ENCODE measurements around the gene CDNF.
"Not testable (repeated sequence)": the region's sequence is repeated elsewhere in the genome, so short reads cannot be mapped to it uniquely, and the experiment has no call there.

Gene CDNF

DNA sequence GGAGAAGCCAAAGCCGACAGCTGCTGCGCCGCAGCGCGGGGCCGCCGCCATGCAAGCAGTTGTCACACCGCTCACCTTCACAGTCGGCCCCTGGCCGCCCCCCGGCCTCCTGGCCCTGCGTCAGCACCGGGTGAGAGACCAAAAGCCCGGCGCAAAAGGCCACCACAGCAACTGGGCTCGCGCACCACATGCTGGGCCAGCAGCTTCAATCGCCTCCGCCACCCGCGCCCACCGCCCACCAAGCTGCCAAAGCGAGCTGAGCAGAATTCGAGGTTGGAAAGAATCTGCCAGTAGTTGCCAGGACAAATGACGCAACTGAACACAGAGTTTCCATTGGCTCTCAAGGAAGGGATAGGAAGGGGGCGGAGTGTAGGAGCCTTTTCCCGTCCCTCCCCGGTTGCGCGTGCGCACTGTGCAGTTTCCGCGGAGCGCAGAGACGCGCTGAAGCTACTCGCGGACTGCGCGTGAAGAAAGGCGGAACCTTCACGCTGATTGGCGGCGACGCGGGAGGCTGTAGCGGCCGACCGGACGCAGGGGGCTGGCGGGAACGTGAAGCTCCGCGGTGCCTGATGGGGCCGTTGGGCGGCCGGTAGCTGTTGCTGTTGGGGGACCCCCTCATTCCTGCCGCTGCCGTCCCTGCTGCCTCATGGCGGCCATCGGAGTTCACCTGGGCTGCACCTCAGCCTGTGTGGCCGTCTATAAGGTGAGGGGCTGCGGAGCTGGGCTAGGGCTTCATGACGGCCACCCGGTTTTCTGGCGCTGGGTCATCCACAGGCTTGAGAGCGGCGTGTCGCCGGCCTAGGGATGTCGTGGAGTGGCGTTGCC lies at the start of gene CDNF, which contains the start of the genes HSPA14 and MSANTD7:
CDNF (minus strand) TSS at position 281 of the 825 bp plus-strand sequence; CDS start at position 190, 91 bp downstream.
HSPA14 (plus strand) TSS at position 550 of the 825 bp plus-strand sequence; CDS start at position 647, 97 bp downstream.
MSANTD7 (plus strand) TSS at position 550 of the 825 bp plus-strand sequence. CDS start 3,979 bp downstream, outside the sequence.
- H3K36me3 ChIP-seq (ENCODE audit: control insufficient read depth in 2 of 2, insufficient read depth in 2 of 2, low read length in 2 of 2) = peaks cover 6 to 16% of the 10 kb centered on the region in 2 donors
- H3K27ac ChIP-seq (ENCODE audit: low read length) = peak within 1 kb of the TSS; percentile 97
- no peaks in the 10 kb centered on the region for H3K9me3 ChIP-seq (ENCODE audit: control insufficient read depth in 2 of 2, low read length in 2 of 2)
- peak within 1 kb of the TSS; percentile 88 to 94 for H3K9ac ChIP-seq (ENCODE audit: low read length in 2 of 2)
- H3K4me3 ChIP-seq (ENCODE audit: low read length in 2 of 2) = peak within 1 kb of the TSS; percentile 86 to 96
- H3K4me1 ChIP-seq (ENCODE audit: control insufficient read depth, insufficient read depth, low read length) = peaks cover 19% of the 10 kb centered on the region
- no peaks in the 10 kb centered on the region for H3K27me3 ChIP-seq (ENCODE audit: control insufficient read depth in 1 of 2, insufficient read depth in 2 of 2, low read length in 2 of 2)

DNA sequence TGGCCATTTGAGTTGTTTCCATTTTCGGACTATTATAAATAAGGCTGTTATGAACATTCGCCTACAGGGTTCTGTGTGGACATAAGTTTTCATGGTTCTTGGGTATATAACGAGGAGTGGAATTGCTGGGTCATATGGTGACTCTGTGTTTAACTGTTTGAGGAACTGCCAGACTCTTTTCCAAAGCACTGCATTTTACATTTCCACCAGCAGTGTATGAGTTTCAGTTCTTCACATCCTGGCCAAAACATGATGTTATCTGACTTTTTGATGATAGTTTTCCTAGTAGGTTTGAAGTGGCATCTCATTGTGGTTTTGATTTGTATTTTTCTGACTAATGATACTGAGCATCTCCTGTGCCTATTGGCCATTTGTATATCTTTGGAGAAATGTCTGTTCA lies 46.2 kb upstream of the CDNF start:
- Histone ChIP-seq H3K27ac (ENCODE audit: low read length) (no peak overlapping the region), H3K27me3 (ENCODE audit: control insufficient read depth in 1 of 2, insufficient read depth in 2 of 2, low read length in 2 of 2) (no peaks in the 10 kb centered on the region), H3K9me3 (ENCODE audit: control insufficient read depth in 2 of 2, low read length in 2 of 2) (no peaks in the 10 kb centered on the region), H3K36me3 (ENCODE audit: control insufficient read depth in 2 of 2, insufficient read depth in 2 of 2, low read length in 2 of 2) (no peaks in the 10 kb centered on the region), H3K4me3 (ENCODE audit: low read length in 2 of 2) (no peak overlapping the region), H3K9ac (ENCODE audit: low read length in 2 of 2) (no peak overlapping the region), H3K4me1 (ENCODE audit: control insufficient read depth, insufficient read depth, low read length) (peaks cover 9% of the 10 kb centered on the region)

DNA sequence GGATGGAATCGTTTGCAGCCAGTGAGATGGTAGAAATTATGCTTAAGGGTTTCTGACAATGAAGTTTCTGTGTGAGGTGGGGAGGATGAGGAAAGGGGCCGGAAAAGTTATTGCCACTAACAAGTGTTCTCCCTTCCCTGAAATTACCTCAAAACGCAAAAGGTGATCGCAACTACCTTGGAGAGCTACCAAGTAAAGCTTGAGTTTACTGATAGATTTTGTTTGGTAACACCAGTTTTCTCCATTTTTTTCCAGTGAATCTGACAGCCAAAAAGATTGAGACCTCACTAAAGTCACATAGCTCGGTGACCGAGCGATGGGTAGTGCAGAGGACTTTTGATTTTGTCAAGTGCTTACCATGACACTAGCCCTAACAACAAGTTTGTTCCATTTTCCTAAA lies 42.4 kb upstream of the CDNF start:
- Histone ChIP-seq H3K4me1 (ENCODE audit: control insufficient read depth, insufficient read depth, low read length) (peaks cover 9% of the 10 kb centered on the region), H3K9ac (ENCODE audit: low read length in 2 of 2) (no peak overlapping the region), H3K4me3 (ENCODE audit: low read length in 2 of 2) (peak overlapping the region in 1 of 2 donors; percentile 93)

GRCh38 chr10:14879928-14880193 lies 42.0 kb upstream of the CDNF start:
- H3K36me3 ChIP-seq (ENCODE audit: control insufficient read depth in 2 of 2, insufficient read depth in 2 of 2, low read length in 2 of 2) = no peaks in the 10 kb centered on the region
- H3K9ac ChIP-seq (ENCODE audit: low read length in 2 of 2) = peak overlapping the region; percentile 70 to 71
- no peak overlapping the region for H3K27ac ChIP-seq (ENCODE audit: low read length)
- peaks cover 9% of the 10 kb centered on the region for H3K4me1 ChIP-seq (ENCODE audit: control insufficient read depth, insufficient read depth, low read length)
- H3K9me3 ChIP-seq (ENCODE audit: control insufficient read depth in 2 of 2, low read length in 2 of 2) = no peaks in the 10 kb centered on the region
- peak overlapping the region in 1 of 2 donors; percentile 93 for H3K4me3 ChIP-seq (ENCODE audit: low read length in 2 of 2)
- no peaks in the 10 kb centered on the region for H3K27me3 ChIP-seq (ENCODE audit: control insufficient read depth in 1 of 2, insufficient read depth in 2 of 2, low read length in 2 of 2)

More for the DNA sequence above, 42.4 kb upstream of the CDNF start:
- no peaks in the 10 kb centered on the region for H3K36me3 ChIP-seq (ENCODE audit: control insufficient read depth in 2 of 2, insufficient read depth in 2 of 2, low read length in 2 of 2)
- no peaks in the 10 kb centered on the region for H3K9me3 ChIP-seq (ENCODE audit: control insufficient read depth in 2 of 2, low read length in 2 of 2)
- H3K27ac ChIP-seq (ENCODE audit: low read length) = no peak overlapping the region
- H3K27me3 ChIP-seq (ENCODE audit: control insufficient read depth in 1 of 2, insufficient read depth in 2 of 2, low read length in 2 of 2) = no peaks in the 10 kb centered on the region

GRCh38 chr10:14879124-14879927 lies 41.5 kb upstream of the CDNF start:
- Histone ChIP-seq H3K36me3 (ENCODE audit: control insufficient read depth in 2 of 2, insufficient read depth in 2 of 2, low read length in 2 of 2) (no peaks in the 10 kb centered on the region), H3K9me3 (ENCODE audit: control insufficient read depth in 2 of 2, low read length in 2 of 2) (no peaks in the 10 kb centered on the region), H3K9ac (ENCODE audit: low read length in 2 of 2) (peak overlapping the region; percentile 70 to 71), H3K4me1 (ENCODE audit: control insufficient read depth, insufficient read depth, low read length) (peaks cover 9% of the 10 kb centered on the region), H3K4me3 (ENCODE audit: low read length in 2 of 2) (peak overlapping the region; percentile 82 to 93), H3K27ac (ENCODE audit: low read length) (peak overlapping the region; percentile 49), H3K27me3 (ENCODE audit: control insufficient read depth in 1 of 2, insufficient read depth in 2 of 2, low read length in 2 of 2) (no peaks in the 10 kb centered on the region)

GRCh38 chr10:14878266-14879123 lies 40.7 kb upstream of the CDNF start, which contains the start of gene SUV39H2:
Gene SUV39H2 (plus strand): TSS chr10:14878866. CDS start chr10:14878889, 23 bp downstream.
- Histone ChIP-seq H3K36me3 (ENCODE audit: control insufficient read depth in 2 of 2, insufficient read depth in 2 of 2, low read length in 2 of 2) (no peaks in the 10 kb centered on the region), H3K4me1 (ENCODE audit: control insufficient read depth, insufficient read depth, low read length) (peaks cover 9% of the 10 kb centered on the region), H3K27ac (ENCODE audit: low read length) (peak within 1 kb of the TSS; percentile 71), H3K9ac (ENCODE audit: low read length in 2 of 2) (peak within 1 kb of the TSS; percentile 80 to 92), H3K27me3 (ENCODE audit: control insufficient read depth in 1 of 2, insufficient read depth in 2 of 2, low read length in 2 of 2) (no peaks in the 10 kb centered on the region), H3K9me3 (ENCODE audit: control insufficient read depth in 2 of 2, low read length in 2 of 2) (no peaks in the 10 kb centered on the region), H3K4me3 (ENCODE audit: low read length in 2 of 2) (peak within 1 kb of the TSS; percentile 93 to 94)

- Histone ChIP-seq H3K9ac (ENCODE audit: low read length in 2 of 2) (peak overlapping the region in 1 of 2 donors; percentile 92), H3K4me1 (ENCODE audit: control insufficient read depth, insufficient read depth, low read length) (peaks cover 9% of the 10 kb centered on the region), H3K9me3 (ENCODE audit: control insufficient read depth in 2 of 2, low read length in 2 of 2) (no peaks in the 10 kb centered on the region), H3K27ac (ENCODE audit: low read length) (no peak overlapping the region), H3K4me3 (ENCODE audit: low read length in 2 of 2) (no peak overlapping the region), H3K36me3 (ENCODE audit: control insufficient read depth in 2 of 2, insufficient read depth in 2 of 2, low read length in 2 of 2) (no peaks in the 10 kb centered on the region), H3K27me3 (ENCODE audit: control insufficient read depth in 1 of 2, insufficient read depth in 2 of 2, low read length in 2 of 2) (no peaks in the 10 kb centered on the region)
Observed at GRCh38 chr10:14876764-14877163, 38.9 kb upstream of the CDNF start.

DNA sequence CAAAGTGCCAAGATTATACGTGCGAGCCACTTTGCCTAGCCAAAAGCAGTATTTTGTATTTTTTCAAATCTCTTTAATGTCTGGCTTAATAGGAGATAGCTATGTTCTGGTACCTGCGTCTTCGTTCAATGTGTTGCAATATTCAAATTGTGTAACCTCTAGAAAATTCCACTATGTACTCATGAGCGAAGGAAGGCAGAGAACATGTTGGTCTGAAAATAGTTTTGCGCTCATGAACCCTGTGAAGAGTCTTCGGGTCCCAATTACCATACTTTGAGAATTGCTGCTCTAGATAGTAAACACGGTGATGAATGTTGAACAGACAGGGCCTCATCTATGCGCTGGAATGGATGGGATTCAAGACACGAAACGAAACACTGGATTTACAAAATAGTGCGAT lies 38.1 kb upstream of the CDNF start:
- Histone ChIP-seq H3K9me3 (ENCODE audit: control insufficient read depth in 2 of 2, low read length in 2 of 2) (no peaks in the 10 kb centered on the region), H3K27me3 (ENCODE audit: control insufficient read depth in 1 of 2, insufficient read depth in 2 of 2, low read length in 2 of 2) (no peaks in the 10 kb centered on the region), H3K9ac (ENCODE audit: low read length in 2 of 2) (no peak overlapping the region), H3K27ac (ENCODE audit: low read length) (no peak overlapping the region), H3K36me3 (ENCODE audit: control insufficient read depth in 2 of 2, insufficient read depth in 2 of 2, low read length in 2 of 2) (peaks cover 0 to 3% of the 10 kb centered on the region in 2 donors), H3K4me1 (ENCODE audit: control insufficient read depth, insufficient read depth, low read length) (peaks cover 9% of the 10 kb centered on the region), H3K4me3 (ENCODE audit: low read length in 2 of 2) (no peak overlapping the region)

DNA sequence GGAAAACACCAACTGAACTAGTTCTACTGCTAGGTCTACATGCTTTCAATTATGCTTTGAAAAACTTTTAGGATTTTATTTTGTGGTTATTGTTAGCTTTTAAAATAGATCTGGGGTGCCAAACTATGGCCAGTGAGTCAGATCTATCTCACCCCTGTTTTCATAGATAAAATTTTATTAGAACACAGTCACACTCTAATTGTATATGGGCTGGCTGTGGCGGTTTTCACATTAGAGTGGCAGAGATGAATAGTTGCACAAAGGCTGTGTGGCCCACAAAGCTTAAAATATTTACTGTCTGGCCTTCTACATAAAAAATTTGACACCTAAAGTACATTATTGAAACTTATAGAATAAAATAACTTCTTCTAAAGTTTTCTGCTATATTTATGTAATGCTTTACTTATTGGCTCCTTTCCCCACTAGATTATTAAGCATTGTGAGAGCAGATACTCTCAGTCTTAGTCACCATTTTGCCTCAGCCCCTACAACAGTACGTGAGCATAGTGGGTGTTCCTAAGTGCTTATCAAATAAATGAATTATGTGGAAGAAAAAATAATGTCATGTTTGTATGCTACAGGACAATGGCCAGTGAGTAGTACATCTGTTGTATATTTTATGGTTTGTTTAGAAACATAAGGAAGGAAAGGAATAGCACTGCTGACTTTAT lies 35.4 kb upstream of the CDNF start:
- Histone ChIP-seq H3K27me3 (ENCODE audit: control insufficient read depth in 1 of 2, insufficient read depth in 2 of 2, low read length in 2 of 2) (no peaks in the 10 kb centered on the region), H3K4me1 (ENCODE audit: control insufficient read depth, insufficient read depth, low read length) (no peaks in the 10 kb centered on the region), H3K9ac (ENCODE audit: low read length in 2 of 2) (no peak overlapping the region), H3K4me3 (ENCODE audit: low read length in 2 of 2) (no peak overlapping the region), H3K9me3 (ENCODE audit: control insufficient read depth in 2 of 2, low read length in 2 of 2) (no peaks in the 10 kb centered on the region), H3K36me3 (ENCODE audit: control insufficient read depth in 2 of 2, insufficient read depth in 2 of 2, low read length in 2 of 2) (peaks cover 5 to 8% of the 10 kb centered on the region in 2 donors), H3K27ac (ENCODE audit: low read length) (no peak overlapping the region)

DNA sequence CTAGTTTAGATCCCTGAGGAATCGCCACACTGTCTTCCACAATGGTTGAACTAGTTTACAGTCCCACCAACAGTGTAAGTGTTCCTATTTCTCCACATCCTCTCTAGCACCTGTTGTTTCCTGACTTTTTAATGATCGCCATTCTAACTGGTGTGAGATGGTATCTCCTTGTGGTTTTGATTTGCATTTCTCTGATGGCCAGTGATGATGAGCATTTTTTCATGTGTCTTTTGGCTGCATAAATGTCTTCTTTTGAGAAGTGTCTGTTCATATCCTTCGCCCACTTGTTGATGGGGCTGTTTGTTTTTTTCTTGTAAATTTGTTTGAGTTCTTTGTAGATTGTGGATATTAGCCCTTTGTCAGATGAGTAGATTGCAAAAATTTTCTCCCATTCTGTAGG lies 27.0 kb upstream of the CDNF start:
- H3K27me3 ChIP-seq (ENCODE audit: control insufficient read depth in 1 of 2, insufficient read depth in 2 of 2, low read length in 2 of 2); H3K9me3 ChIP-seq (ENCODE audit: control insufficient read depth in 2 of 2, low read length in 2 of 2); H3K4me3 ChIP-seq (ENCODE audit: low read length in 2 of 2); H3K9ac ChIP-seq (ENCODE audit: low read length in 2 of 2); H3K4me1 ChIP-seq (ENCODE audit: control insufficient read depth, insufficient read depth, low read length); H3K27ac ChIP-seq (ENCODE audit: low read length): not testable (repeated sequence)
- H3K36me3 ChIP-seq (ENCODE audit: control insufficient read depth in 2 of 2, insufficient read depth in 2 of 2, low read length in 2 of 2) = peaks cover 11 to 17% of the 10 kb centered on the region in 2 donors

All from stomach smooth muscle (tissue), 2 donors.